ENCODE measurements around the gene PIEZO2.

PIEZO2 gene

DNA sequence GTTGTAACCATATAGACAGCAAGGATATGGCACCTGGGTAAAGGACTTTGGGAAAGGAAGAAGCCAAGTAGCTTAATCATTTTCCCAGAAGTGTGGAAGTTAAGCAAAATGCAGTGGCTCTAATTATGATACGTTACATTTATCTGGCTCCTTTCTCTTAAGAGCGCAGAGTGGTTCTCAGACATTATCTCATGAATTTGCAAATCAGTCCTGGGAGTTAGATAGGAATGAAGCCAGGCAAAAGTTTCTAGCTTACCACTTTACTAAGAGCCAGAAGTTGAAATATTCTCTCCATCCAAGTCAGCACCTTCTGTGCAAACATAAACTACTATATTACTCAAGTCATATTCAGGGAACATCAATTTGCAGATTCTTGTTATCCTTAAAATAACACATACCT, 10.9 kb upstream of the PIEZO2 start:
- DNase-seq (ENCODE audit: low spot score), result no peak
- TF ChIP-seq, protein P1, sequence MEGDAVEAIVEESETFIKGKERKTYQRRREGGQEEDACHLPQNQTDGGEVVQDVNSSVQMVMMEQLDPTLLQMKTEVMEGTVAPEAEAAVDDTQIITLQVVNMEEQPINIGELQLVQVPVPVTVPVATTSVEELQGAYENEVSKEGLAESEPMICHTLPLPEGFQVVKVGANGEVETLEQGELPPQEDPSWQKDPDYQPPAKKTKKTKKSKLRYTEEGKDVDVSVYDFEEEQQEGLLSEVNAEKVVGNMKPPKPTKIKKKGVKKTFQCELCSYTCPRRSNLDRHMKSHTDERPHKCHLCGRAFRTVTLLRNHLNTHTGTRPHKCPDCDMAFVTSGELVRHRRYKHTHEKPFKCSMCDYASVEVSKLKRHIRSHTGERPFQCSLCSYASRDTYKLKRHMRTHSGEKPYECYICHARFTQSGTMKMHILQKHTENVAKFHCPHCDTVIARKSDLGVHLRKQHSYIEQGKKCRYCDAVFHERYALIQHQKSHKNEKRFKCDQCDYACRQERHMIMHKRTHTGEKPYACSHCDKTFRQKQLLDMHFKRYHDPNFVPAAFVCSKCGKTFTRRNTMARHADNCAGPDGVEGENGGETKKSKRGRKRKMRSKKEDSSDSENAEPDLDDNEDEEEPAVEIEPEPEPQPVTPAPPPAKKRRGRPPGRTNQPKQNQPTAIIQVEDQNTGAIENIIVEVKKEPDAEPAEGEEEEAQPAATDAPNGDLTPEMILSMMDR (IDR thresholded peaks at IDR 0.05; ENCODE audit: extremely low read depth, missing control alignments), result no peak

DNA sequence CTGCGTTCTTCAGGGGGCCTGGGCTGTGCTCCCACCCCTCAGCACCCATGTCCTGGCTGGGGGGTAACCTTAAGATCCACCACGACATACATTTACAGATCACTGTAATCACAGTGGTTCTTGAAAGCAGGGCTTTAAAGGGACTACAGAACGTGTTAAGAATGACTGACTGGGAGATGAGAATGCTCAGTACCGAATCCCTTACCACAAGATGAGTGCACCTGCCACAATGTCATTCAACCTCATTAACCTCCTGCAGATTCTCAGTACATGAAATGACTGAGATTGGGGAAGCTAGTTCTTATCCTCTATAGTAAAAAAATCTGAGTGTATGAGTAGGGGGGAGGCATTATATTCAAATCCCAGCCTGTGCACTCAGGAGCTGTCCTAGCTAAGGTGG, 10.5 kb upstream of the PIEZO2 start:
- DNase-seq (ENCODE audit: low spot score), result no peak
- TF ChIP-seq, protein P1 (IDR thresholded peaks at IDR 0.05; ENCODE audit: extremely low read depth, missing control alignments), result no peak

DNA sequence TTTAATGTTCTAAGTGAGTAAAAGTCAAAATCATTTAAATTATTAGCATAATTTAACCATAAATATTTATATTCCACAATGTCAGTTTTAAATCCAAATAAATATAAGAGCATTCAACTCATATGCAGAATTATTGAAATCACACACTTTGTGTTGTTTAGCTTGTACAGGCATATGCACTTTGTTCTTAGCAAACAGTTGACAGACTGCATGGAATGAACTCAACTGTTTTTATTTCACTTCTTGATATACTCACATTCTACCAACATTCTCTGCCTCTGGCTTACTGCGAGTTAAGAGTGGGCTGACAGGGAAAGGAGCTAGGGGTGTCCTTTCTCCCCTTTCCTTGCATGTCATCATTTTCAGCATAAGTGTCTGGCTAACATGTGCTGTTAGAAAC, 7.6 kb upstream of the PIEZO2 start:
- no peak for DNase-seq (ENCODE audit: low spot score)
- TF ChIP-seq, protein P1 (IDR thresholded peaks at IDR 0.05; ENCODE audit: extremely low read depth, missing control alignments), result no peak

DNA sequence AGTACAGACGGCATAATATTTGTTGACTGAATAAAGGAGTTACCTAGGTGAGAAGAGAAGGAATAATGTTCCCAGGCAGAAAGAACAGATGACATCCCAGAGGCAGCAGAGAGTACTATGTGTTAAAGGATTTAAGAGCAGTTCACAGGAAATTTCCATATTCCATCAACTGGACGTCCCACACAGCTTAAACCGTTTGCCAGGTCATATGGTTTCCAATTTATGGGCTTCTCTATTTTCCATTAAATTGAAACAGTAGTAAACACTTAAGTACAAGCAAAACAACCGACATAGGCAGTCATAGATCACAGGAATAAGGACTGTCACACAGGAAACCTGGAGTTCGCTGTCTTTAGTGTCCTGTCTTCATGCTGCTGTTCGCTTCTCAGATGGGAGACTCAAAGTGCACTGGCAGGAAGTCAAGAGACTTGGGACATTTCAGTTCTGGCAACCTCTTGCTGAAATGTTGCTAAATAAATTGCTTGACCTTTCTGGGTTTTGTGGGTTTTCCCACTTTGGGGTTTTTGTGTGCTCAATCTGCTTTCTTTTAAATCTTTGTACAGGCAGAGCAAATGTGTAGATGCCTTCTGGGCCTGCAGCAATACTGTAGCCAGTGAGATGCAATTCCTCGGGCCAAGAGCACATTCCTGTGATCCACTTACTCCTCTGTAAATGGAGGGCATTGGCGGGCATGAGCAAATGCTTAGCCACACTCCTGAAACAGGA, 5.8 kb upstream of the PIEZO2 start:
- TF ChIP-seq, protein P1 (IDR thresholded peaks at IDR 0.05; ENCODE audit: extremely low read depth, missing control alignments), result no peak
- no peak for DNase-seq (ENCODE audit: low spot score)

DNA sequence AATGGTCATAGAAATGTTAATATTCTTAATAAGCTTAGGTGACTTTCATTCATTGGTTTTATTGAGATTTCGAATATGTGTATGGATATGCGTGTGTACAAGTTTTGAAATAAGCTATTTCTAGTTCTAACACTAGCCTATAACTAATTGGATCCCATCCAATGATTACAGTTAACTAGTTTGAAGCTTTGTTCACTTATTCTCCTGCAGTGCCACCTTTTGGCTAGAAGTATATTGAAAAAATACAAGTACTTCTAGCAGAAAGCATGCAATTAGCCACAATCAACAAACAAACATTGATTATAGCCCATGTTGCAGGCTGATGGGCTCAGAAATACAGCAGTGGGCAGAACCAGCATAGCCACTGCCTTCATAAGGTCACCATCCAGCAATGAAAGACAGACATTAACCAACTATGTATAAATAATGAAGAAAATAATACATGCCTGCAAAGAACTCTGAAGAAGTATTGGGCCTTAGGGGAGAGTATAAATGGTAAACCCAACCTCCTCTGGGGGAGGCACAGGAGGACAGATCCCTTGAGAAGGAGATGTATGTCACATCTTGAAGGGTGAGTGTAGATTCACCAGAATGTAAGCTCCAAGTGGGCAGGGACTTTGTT, 5.1 kb upstream of the PIEZO2 start:
- TF ChIP-seq, protein P1 (IDR thresholded peaks at IDR 0.05; ENCODE audit: extremely low read depth, missing control alignments), result no peak
- peak; percentile 62 for DNase-seq (ENCODE audit: low spot score)

DNA sequence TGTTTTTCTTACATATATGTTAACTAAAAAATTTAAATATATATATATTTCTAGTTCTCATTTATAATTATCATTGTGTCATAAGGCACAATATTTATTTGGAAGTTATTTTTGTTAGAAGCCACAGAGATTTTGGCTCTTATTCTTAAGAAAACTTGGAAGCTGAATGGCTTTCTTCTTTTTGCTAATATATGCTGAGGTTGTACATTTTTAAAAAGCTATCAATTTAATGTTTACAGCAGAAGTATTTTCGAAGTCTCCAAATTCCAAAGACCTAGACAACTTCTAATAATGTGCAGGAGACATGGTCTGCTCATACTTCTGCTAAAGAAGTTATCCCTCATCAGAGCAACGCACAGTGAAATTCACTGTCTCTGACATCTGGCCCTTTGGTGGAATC, 3.7 kb upstream of the PIEZO2 start:
- DNase-seq (ENCODE audit: low spot score), result no peak
- TF ChIP-seq, protein P1 (IDR thresholded peaks at IDR 0.05; ENCODE audit: extremely low read depth, missing control alignments), result no peak

DNA sequence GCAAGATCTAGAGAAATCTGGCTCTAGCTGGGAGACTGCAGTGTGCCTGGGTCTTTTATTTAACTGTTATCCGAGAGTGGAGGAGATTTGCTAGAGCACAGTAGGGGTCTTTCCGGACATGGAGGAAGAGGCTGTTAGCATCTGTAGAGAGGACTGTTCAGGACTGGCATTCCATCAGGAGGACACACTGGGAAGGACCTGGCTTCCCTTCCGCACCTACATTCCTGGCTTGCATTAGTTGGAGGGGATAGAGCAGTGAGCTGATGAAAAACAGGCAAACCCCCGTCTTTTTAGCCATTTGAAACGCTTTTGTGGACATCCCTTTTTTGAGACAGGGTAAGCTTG, 874 bp upstream of the PIEZO2 start:
- DNase-seq (ENCODE audit: low spot score), result no peak
- TF ChIP-seq, protein P1 (IDR thresholded peaks at IDR 0.05; ENCODE audit: extremely low read depth, missing control alignments), result no peak
